ENCODE measurements around the gene SLCO2B1.

- TF ChIP-seq EZH2 (IDR thresholded peaks at IDR 0.05; ENCODE audit: insufficient read depth, low read length) = no peak
- TF ChIP-seq, protein P1, sequence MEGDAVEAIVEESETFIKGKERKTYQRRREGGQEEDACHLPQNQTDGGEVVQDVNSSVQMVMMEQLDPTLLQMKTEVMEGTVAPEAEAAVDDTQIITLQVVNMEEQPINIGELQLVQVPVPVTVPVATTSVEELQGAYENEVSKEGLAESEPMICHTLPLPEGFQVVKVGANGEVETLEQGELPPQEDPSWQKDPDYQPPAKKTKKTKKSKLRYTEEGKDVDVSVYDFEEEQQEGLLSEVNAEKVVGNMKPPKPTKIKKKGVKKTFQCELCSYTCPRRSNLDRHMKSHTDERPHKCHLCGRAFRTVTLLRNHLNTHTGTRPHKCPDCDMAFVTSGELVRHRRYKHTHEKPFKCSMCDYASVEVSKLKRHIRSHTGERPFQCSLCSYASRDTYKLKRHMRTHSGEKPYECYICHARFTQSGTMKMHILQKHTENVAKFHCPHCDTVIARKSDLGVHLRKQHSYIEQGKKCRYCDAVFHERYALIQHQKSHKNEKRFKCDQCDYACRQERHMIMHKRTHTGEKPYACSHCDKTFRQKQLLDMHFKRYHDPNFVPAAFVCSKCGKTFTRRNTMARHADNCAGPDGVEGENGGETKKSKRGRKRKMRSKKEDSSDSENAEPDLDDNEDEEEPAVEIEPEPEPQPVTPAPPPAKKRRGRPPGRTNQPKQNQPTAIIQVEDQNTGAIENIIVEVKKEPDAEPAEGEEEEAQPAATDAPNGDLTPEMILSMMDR (IDR thresholded peaks at IDR 0.05; ENCODE audit: insufficient read depth, low read depth, low read length) = no peak
Measured at GRCh38 chr11:75214843-75215242, 63.9 kb downstream of the SLCO2B1 start.
